Fibroblast of lung (primary cell): ENCODE measurements around the gene NEK11.

Source experiments
- CTCF ChIP-seq, 2 donors: IDR thresholded peaks in 1 of 2; conservative IDR thresholded peaks in 1 of 2; 1 replicate in 1 of 2; 2 replicates in 1 of 2; pipeline ENCODE4 v1.5.1; 2011 to 2012; ENCODE audit warnings: low read length in 2 of 2, control low read depth in 1 of 2, inconsistent platforms in 1 of 2, low read depth in 1 of 2, mild to moderate bottlenecking in 1 of 2
- EZH2 ChIP-seq: IDR thresholded peaks from 2 replicates; pipeline ENCODE4 v1.5.1; 2012; ENCODE audit warnings: low read length, control low read depth, mild to moderate bottlenecking; ENCODE audit errors: missing control alignments

- no peak for TF ChIP-seq CTCF (conservative IDR thresholded peaks at IDR 0.05 in 1 of 2, IDR thresholded peaks at IDR 0.05 in 1 of 2; ENCODE audit: low read depth in 1 of 2, low read length in 2 of 2)
- no peak for TF ChIP-seq EZH2
Measured at GRCh38 chr3:131082871-131083863, 56.5 kb downstream of the NEK11 start.
